Measurements from ENCODE around the gene GFPT2.
A peak's percentile ranks its signal among the peaks of the same experiment; 100 is the strongest.

Gene GFPT2

GRCh38 chr5:180291943-180292831 is 60.9 kb downstream of the GFPT2 start, which contains the start of gene MAPK9:
Gene MAPK9, minus strand, starts transcription at chr5:180292083. Its CDS starts 11,522 bp downstream, at chr5:180280561.
- no peaks in the 10 kb centered on the region for H3K27me3 ChIP-seq (replicated peaks; ENCODE audit: control insufficient read depth, insufficient read depth, low read length)
- TF ChIP-seq CTCF (IDR thresholded peaks at IDR 0.05; ENCODE audit: insufficient read depth, low read length, poor library complexity, severe bottlenecking): no peak
- peak within 1 kb of the TSS; percentile 81 for H3K4me3 ChIP-seq (replicated peaks; ENCODE audit: low read depth, low read length)
- peak; percentile 89 for DNase-seq (ENCODE audit: extremely low read depth, insufficient read length)
- no peaks in the 10 kb centered on the region for H3K36me3 ChIP-seq (ENCODE audit: control insufficient read depth, insufficient read depth, low read length)

GRCh38 chr5:180291234-180291940 is 61.7 kb downstream of the GFPT2 start:
- Histone ChIP-seq H3K27me3 (replicated peaks; ENCODE audit: control insufficient read depth, insufficient read depth, low read length) (no peaks in the 10 kb centered on the region), H3K36me3 (ENCODE audit: control insufficient read depth, insufficient read depth, low read length) (no peaks in the 10 kb centered on the region), H3K4me3 (replicated peaks; ENCODE audit: low read depth, low read length) (peak overlapping the region; percentile 81)
- DNase-seq (ENCODE audit: extremely low read depth, insufficient read length): peak; percentile 52
- TF ChIP-seq CTCF (IDR thresholded peaks at IDR 0.05; ENCODE audit: insufficient read depth, low read length, poor library complexity, severe bottlenecking): no peak

GRCh38 chr5:180290568-180291233 is 62.4 kb downstream of the GFPT2 start:
- Histone ChIP-seq H3K27me3 (replicated peaks; ENCODE audit: control insufficient read depth, insufficient read depth, low read length) (no peaks in the 10 kb centered on the region), H3K36me3 (ENCODE audit: control insufficient read depth, insufficient read depth, low read length) (no peaks in the 10 kb centered on the region), H3K4me3 (replicated peaks; ENCODE audit: low read depth, low read length) (peak overlapping the region; percentile 81)
- TF ChIP-seq CTCF (IDR thresholded peaks at IDR 0.05; ENCODE audit: insufficient read depth, low read length, poor library complexity, severe bottlenecking): no peak
- no peak for DNase-seq (ENCODE audit: extremely low read depth, insufficient read length)

- Histone ChIP-seq H3K27me3 (replicated peaks; ENCODE audit: control insufficient read depth, insufficient read depth, low read length) (no peaks in the 10 kb centered on the region), H3K36me3 (ENCODE audit: control insufficient read depth, insufficient read depth, low read length) (no peaks in the 10 kb centered on the region), H3K4me3 (replicated peaks; ENCODE audit: low read depth, low read length) (no peak overlapping the region)
- no peak for TF ChIP-seq CTCF (IDR thresholded peaks at IDR 0.05; ENCODE audit: insufficient read depth, low read length, poor library complexity, severe bottlenecking)
- DNase-seq (ENCODE audit: extremely low read depth, insufficient read length): no peak
Measured at GRCh38 chr5:180289966-180290365, 63.2 kb downstream of the GFPT2 start.

- TF ChIP-seq CTCF (IDR thresholded peaks at IDR 0.05; ENCODE audit: insufficient read depth, low read length, poor library complexity, severe bottlenecking): no peak
- Histone ChIP-seq H3K27me3 (replicated peaks; ENCODE audit: control insufficient read depth, insufficient read depth, low read length) (no peaks in the 10 kb centered on the region), H3K4me3 (replicated peaks; ENCODE audit: low read depth, low read length) (no peak overlapping the region), H3K36me3 (ENCODE audit: control insufficient read depth, insufficient read depth, low read length) (no peaks in the 10 kb centered on the region)
- no peak for DNase-seq (ENCODE audit: extremely low read depth, insufficient read length)
Measured at GRCh38 chr5:180289433-180289832, 63.7 kb downstream of the GFPT2 start.
